ENCODE results near the gene PARD3.

The PARD3 gene

DNA sequence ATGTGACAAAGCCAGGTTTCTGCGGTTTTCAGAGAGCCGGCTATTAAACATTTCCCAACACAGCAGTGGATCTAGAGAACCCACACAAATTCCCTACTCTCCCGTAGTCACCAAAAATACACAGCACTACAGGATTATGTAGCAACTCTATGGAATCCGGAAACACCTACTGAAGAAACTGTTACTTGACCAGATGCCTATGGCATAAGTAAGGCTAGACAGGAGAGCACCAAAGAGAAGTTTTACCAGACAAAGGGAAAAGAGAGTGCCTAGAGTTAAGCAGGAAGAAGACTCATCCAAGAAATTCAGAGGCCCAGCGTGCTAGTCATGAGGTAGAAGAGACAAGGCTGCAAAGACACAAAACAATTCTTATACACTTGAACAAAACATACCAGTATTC, 321.1 kb downstream of the PARD3 start:
- DNase-seq (ENCODE audit: low read depth) = no peak

DNA sequence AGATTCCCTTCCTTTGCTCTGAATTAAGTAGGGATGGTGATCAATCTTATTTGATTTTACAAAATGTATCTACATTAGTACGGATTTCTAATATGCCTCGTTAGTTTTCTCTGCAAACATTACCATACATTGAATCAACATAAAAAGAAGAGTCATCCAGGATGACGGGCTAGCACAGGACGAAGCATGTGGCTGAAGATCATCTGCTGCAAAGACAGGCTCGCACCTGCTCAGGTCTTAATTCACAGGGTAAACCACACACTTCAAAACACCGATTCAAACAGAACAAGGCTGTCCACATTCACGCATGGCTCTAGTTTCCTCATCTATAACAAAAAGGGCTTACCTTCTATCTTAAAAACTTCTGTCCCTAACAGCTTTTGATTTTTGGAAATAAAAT, 323.0 kb downstream of the PARD3 start:
- DNase-seq (ENCODE audit: low read depth) = no peak

DNA sequence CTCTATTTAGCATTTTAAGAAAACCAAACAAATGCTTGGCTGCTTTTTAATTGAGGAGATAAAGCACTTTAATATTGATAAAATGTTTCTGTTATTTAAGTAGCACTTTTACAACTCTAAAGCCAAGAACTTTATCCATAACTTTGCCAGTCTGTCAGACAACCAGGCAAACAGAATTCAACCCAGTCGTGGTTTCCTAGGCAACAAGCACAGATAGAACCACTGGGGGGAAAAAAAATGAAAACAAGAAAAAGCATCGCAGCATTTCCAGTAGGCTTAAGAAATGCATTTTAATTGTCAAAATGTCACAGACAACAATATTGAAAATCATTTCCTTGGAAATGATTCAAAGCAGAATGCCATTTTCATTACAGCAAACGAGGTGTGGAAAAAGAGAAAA, 323.4 kb downstream of the PARD3 start:
- DNase-seq (ENCODE audit: low read depth) = no peak

DNA sequence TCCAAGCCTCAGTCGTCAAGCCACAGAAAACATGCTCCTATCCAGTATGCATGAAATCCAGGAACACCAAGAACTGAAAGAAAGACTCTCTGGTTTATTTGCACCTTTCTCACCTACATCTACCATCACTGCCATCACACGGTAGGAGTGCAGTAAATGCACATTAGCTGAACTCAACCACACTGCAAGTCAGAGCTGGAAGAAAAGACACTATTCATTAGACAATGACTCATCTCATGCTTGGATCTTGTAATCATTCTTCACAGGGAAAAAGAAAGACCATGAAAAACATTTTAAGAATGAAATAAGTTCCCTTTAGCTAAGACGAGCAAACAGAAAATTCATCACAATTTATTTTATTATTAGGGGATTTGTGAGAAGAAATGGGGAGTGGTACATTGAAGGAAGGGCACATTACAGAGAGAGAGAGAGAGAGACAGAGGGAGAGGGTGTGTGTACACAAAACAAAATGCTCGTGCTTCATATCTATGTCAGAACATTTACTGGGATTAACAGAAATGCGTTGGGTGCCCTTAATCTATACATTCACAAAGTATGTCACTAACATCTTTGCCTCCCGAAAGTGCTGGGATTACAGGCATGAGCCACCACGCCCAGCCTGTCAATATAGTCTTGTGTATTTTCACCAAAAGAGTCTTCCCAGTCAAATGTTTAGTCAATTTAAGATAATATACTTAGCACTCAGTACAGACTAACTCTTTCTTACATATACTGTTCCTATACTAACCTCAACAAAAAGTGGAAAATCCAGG, 324.9 kb downstream of the PARD3 start:
- no peak for DNase-seq (ENCODE audit: low read depth)

DNA sequence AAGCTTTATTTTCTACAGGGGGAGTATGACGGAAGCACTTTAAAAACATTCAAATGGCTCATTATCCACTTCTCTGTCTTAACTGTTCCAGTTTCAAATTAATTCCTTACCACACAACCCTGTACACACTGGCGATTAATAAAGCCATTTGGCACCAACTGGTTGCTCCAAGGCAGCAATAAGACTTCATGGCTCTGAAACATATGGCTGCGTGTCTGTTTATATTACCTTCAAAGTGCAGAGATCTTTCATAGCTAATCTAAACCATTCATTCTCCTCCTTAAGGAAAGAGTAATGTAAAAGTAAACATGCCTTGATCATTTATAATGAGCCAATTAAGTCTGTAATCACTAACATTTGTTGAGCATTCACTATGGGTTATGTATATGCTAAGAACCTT, 325.7 kb downstream of the PARD3 start:
- DNase-seq (ENCODE audit: low read depth) = no peak

DNA sequence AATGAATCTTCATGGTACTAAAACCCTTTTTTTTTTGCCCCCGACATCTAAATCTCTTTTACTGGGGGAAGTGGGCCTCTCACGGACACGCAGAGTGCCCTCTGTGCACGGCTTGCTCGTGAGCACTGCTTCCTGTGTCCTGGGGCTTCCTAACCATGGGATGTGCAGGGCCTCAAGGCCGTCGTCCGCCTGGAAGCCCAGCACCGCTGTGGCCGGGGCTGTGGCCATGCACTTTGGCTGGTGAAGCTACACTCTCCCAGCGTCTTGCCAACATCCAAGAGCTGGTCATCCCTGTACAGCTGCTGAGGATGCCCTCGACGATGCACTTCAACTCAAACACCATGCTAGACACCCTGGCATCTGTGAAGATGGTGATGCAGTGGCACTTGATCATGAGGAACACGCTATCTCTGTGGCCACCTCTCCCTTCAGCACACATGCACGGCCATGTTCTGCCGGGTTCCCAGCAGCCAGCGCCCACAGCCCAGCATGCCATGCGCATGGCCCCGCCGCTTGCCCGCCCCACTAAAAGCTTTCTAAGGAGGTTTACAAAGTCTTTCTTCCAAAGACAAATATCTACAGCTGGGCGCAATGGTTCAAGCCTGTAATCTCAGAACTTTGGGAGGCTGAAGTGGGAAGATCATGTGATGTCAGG, 326.5 kb downstream of the PARD3 start:
- no peak for DNase-seq (ENCODE audit: low read depth)

DNA sequence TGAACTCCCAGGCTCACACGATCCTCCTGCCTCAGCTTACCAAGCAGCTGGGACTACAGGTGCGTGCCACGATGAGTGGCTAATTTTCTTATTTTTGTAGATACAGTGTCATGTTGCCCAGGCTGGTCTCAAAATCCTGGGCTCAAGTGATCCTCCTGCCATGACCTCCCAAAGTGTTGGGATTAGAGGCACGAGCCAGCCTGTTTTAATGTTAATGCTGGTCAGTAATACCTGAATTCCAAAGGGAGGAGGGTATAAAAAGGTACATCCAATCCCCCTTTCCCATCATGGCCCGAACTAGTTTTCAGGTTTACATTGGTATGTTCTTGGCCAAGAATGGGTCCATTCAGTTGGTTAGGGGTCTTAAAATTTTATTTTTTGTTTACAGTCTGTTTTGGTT, 329.1 kb downstream of the PARD3 start:
- DNase-seq (ENCODE audit: low read depth) = no peak

DNA sequence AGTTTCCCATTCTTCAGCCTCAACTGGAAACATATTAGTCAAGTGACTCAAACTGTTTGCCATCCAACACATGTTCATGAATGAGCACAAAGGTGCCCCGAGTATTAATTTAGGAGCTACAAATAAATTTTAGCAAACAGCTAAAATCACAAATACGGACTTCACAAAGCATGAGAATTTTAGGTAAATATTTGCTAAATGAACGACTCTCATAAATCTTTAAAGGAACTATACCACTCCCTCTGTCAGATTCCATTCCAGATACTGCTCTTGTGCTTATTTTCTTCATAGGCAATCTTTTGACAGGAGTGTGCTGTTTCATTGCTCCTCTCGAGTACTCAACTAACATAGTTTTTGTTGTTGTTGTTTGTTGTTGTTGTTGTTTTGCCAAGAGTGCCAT, 330.9 kb downstream of the PARD3 start:
- DNase-seq (ENCODE audit: low read depth) = no peak

DNA sequence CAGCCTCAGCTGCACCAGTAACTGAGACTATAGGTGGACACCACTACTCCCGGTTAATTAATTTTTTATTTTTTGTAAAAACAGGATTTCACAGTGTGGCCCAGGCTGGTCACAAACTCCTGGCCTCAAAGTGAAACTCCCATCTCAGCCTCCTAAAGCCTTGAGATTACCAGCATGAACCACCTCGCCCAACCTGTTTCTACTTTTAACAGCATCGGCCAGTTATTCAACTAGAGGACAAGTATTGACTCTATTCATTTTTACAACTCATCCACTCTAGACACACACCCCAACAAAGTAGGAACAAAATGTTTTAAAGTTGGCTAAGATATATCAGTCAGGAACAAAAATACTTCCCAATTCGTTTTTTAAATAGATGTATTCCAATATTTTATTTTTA, 334.8 kb downstream of the PARD3 start:
- no peak for DNase-seq (ENCODE audit: low read depth)

DNA sequence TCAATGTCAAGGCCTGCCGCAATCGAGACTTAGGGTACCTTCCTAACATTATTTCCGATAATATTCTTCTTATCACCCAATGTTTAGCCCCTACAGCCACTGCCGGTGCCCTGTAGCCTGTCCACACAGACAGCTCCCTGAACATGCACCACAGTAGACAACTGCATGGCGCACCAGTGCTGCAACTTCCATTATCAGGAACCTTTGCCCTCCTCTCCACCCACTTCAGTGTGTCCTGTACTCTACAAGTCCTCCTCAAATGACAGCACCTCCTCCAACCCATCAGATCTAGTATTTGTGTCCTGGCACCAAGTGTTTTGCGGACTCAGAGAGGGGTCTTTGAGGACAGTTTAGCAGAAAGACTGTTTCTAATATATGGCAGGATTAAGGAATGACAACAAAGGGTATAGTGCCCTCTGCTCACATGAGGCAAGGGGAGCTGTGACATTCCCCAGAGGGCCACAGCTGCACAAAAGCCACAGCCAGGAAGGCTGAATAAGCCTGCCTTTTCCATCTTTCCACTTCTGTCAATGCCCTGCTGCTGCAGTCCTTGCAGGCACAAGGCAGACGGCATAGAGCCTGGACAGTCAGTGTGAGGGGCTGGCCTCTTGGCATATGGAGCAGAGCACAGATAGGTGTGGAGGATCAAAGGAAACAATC, 335.4 kb downstream of the PARD3 start:
- DNase-seq (ENCODE audit: low read depth) = no peak

DNA sequence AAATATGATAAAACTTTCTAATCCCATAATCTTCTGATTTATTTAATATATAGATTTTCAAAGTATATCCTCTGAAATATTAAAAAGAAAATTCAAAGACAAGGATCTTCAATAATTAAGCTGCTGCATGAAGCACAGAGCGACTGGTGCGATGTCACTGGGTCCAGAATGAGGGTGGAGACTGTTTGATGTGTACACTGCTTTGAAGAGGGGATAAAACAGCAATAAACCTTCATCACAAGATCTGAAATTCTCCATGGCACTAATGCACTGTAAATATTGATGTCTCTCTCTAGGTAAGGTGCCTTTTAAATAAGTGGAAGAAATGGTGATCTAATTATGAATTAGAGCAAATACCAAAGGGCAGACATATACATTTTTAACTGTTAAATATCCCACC, 337.8 kb downstream of the PARD3 start:
- DNase-seq (ENCODE audit: low read depth) = no peak

DNA sequence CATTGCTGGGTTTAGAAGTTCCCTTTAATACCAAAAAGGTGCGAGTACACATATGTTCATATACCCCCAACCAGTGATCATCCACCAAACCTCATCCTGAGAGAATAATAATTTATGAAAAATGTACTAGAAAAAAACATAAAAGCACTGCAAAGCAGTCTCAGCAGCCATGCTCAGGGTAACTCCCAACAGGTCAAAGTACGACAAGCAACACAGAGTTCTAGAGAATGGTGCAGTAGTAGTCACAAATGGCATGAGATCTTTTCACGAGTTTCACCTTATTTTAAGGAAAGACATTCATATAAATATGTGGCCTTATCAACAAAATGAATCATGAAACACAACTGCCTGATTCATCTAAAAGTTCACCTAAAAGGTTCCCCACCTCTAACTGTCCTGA, 338.5 kb downstream of the PARD3 start:
- no peak for DNase-seq (ENCODE audit: low read depth)

DNA sequence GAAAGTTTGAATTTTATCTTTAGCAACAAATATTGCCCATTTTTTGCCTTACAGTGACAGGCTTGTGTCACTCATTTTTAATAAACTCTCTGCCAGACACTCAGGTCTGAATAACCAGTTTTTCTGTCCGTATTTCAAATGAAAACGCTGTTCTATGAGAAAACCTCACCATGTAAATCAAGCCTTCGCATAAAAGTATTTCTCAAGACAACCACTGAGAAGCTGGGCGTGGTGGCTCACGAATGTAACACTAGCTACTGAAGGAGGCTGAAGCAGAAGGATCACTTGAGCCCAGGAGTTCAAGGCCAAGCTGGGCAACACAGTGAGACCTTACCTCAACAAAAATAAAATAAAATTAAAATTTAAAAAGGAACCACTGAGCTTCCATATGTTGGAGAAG, 339.3 kb downstream of the PARD3 start:
- no peak for DNase-seq (ENCODE audit: low read depth)

DNA sequence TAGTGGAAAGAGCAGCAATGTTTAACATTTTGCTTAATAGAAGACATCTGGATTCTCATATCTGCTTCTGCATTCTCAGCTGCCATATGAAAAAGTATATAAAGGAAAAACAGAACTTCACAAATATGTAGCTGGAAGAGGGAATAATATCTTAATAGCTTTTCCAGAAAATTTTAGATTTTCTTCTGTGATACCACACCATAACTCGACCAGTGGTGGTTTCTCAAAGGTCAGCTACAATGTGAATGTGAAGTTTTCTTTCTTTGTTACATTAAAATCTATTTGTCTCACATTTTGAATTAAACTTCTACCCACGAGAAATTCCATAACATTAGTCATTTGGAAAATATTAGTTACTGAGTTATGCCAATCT, 339.8 kb downstream of the PARD3 start:
- no peak for DNase-seq (ENCODE audit: low read depth)

DNA sequence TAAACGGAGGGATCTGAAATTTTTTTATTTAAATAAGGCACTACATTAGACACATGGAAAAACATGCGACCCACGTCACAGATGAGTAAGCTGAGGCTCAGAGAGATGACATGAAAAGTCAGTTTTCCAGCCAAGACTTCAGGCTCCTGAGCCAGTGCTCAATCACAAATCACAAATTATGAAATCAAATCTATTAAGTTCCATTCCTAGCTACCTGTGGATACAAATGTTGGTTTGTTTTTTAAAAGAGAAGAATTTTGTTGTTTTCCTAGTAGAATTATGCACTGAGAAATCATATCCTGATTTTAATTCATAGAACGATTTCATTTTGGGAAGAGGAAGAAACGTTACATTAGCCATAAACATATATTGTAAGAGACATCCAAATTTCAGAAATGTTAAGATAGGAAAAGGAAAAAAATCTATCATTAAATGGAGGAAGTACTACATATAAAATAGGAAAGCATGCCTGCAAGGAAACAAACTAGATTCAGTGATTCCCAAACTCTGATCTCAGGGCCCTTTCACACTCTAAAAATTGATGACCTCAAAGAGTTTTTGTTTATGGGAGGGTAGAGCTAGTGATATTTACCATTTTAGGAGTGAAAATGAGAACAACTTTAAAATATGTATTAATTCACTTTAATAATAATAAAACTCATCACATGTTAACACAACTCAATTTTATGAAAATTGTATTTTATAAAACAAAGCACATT, 340.4 kb downstream of the PARD3 start:
- no peak for DNase-seq (ENCODE audit: low read depth)

DNA sequence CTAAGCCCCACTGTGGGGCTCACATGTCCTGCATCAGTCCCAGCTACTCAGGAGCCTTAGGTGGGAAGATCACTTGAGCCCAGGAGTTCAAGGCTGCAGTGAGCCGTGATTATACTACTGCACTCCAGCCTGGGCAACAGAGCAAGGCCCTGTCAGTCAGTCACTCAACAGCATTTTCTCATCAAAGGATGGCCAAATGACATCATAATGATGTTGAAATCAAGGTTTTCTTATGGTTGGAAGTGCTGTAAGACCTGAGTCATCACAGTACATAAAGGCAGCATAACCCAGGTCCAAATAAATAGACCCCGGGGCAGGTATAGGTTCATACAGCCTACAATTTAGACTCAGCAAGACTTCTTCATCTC, 341.1 kb downstream of the PARD3 start:
- DNase-seq (ENCODE audit: low read depth) = no peak

DNA sequence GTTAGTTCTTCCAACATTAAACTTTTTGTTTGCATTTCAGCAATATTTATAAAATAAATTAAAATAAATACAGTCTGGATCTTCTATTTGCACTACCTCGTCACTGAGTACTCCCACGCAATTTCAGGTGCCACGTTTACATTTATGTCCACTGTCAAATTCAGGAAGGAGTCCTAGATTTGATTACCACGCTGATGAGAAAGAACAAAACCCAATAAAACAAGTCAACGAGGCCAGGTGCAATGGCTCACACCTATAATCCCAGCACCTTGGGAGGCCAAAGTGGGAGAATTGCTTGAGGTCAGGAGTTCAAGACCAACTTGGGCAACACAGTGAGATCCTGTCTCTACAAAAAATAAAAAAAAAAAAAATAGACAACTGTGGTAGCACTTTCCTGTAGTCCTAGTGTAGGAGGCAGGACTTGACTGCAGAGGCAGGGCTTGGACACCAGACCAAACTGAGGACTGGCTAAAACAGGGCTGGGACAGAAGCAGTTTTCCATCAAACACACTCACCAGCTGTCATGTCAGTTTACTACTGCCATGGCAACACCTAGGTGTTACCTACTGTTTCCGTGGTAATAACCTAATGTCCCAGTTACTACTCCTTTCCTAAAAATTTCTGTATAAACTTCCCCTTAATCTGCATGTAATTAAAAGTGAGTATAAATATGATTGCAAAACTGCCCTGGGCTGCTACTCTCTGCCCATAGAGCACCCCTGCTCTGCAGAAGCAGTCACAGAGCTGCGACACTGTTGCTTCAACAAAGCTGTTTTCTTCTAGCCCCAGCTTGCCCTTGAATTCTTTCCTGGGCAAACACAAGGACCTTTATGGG, 341.7 kb downstream of the PARD3 start:
- DNase-seq (ENCODE audit: low read depth) = no peak

DNA sequence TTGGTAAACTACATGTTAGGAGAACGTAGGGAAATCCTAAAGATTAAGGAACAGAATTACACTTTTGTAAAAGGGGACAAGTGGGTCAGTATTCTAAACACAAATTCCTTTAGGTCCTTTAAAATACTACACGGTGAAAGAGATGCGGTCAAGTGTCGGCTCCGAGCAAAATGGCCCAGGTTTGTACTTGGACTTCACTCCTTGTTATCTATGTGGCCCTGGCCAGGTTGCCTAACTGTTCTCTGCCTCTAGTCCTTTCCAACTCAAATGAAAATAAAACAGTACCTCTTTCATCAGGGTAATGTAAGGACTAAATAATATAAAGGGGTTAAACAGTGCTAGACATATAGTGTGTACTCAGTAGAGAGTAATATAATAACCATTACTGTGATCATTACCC, 344.8 kb downstream of the PARD3 start:
- no peak for DNase-seq (ENCODE audit: low read depth)

DNA sequence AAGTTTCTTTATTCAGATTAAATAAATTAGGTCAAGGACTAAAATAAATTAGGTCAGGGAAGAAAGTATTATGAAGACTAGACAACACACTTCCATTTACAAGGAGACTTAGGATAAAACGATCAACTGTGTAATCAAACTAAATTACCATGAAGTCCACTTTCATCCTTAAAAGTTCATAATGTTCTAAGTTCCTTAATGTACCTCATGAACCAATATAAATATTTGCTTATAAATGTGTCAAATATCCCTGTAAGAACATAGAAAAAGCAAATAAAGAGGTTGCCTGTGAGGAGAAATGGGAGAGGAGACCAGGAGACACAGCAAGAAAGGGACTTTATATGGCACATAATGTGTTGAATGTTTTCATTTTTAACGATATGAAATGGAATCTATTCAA, 345.6 kb downstream of the PARD3 start:
- DNase-seq (ENCODE audit: low read depth) = no peak

DNA sequence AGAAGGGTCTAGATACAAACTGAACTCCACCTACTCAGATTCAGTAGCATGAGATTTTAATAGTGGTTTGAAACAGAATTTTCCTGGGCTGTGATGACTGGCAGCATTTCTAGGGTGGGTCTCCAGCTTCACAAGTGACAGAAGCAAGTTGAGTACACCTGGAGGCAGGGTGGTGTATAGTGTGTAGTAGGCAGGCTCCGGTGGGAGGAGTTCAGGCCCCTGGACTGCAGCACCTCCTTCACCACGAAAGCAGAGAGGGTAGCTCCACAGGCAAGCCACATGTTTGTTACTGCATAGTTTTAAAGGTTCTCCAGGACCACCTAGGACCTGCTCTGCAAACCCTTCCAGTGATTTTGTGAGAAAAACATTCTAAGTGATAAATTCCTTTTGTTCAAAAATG, 347.2 kb downstream of the PARD3 start:
- DNase-seq (ENCODE audit: low read depth) = no peak

DNA sequence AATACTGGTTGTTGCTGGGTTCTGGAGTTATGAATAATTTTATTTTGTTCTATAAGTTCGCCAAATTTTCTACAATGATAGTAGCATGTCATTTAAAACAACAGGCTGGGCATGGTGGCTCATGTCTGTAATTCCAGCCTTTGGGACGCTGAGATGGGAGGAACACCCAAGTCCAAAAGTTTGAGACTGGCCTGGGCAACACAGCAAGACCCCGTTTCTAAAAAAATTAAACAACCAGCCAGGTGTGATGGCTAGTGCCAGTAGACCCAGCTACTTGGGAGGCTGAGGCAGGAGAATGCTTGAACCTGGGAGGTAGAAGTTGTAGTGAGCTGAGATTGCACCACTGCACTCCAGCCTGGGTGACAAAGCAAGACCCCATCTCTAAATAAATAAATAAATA, 347.7 kb downstream of the PARD3 start:
- no peak for DNase-seq (ENCODE audit: low read depth)

DNA sequence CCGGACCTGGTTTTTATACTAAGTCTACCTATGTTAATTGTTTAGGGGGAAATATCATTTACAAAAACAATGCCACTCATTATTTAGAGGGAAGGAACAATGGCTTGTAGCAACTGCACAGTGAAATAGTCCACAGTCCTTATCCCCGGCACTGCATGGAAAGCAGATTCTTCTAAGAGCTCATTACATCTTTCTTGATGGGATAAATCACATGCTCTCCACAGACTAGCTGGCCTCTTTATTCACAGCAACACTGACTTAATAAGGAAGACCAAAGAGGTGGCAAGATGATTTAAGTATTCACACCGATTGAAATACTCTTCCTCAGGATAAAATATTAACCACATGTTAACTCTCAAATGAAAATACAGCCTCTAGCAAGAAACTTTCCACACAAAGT, 349.4 kb downstream of the PARD3 start:
- no peak for DNase-seq (ENCODE audit: low read depth)

Measured in activated T-cell treated with anti-CD3 and anti-CD28 coated beads for 48 hours (primary cell).